SK-N-SH treated with all-trans-retinoic acid at 6 μM for 48 hours (cell line): ENCODE measurements around the gene TM6SF1.

Experiments used
- ARNTL ChIP-seq: fragments of 450-650 bp; formaldehyde crosslinking; IDR thresholded peaks from 2 replicates; pipeline ENCODE4 v1.5.0; 2020; ENCODE audit warnings: low read depth, mild to moderate bottlenecking, moderate library complexity, borderline replicate concordance
- BACH2 ChIP-seq: fragments of 250-450 bp; sonication (Bioruptor Pico); IDR thresholded peaks from 2 replicates; pipeline ENCODE4 v1.9.0; 2021; ENCODE audit warnings: mild to moderate bottlenecking, borderline replicate concordance
- CREB5 ChIP-seq: fragments of 250-450 bp; sonication (Bioruptor Pico); IDR thresholded peaks from 2 replicates; pipeline ENCODE4 v1.5.1; 2020; ENCODE audit warnings: low read depth, mild to moderate bottlenecking, moderate library complexity
- CSRNP3 ChIP-seq: fragments of 250-450 bp; sonication (Bioruptor Pico); IDR thresholded peaks from 2 replicates; pipeline ENCODE4 v1.5.1; 2021; ENCODE audit warnings: mild to moderate bottlenecking, moderate library complexity
- PATZ1 ChIP-seq: fragments of 250-450 bp; sonication (Bioruptor Pico); IDR thresholded peaks from 2 replicates; pipeline ENCODE4 v1.8.0; 2020; ENCODE audit warnings: mild to moderate bottlenecking, moderate library complexity, borderline replicate concordance
- POU6F1 ChIP-seq: fragments of 250-450 bp; sonication (Bioruptor Pico); IDR thresholded peaks from 2 replicates; pipeline ENCODE4 v1.8.0; 2021; ENCODE audit warnings: low read depth, mild to moderate bottlenecking, moderate library complexity, borderline replicate concordance
- PPARA ChIP-seq: fragments of 250-450 bp; sonication (Bioruptor Pico); IDR thresholded peaks from 2 replicates; pipeline ENCODE4 v1.5.0; 2020; ENCODE audit warnings: mild to moderate bottlenecking, borderline replicate concordance
- RARB ChIP-seq: fragments of 250-450 bp; sonication (Bioruptor Pico); IDR thresholded peaks from 2 replicates; pipeline ENCODE4 v1.8.0; 2021; ENCODE audit warnings: mild to moderate bottlenecking, moderate library complexity
- SNAI2 ChIP-seq: fragments of 250-450 bp; sonication (Bioruptor Pico); IDR thresholded peaks from 2 replicates; pipeline ENCODE4 v1.5.0; 2020; ENCODE audit warnings: mild to moderate bottlenecking, moderate library complexity
- ZC3H10 ChIP-seq: fragments of 250-450 bp; sonication (Bioruptor Pico); IDR thresholded peaks from 2 replicates; pipeline ENCODE4 v1.5.1; 2021; ENCODE audit warnings: mild to moderate bottlenecking, moderate library complexity
- ZFP30 ChIP-seq: fragments of 450-650 bp; formaldehyde crosslinking; IDR thresholded peaks from 2 replicates; pipeline ENCODE4 v1.5.0; 2022; ENCODE audit warnings: mild to moderate bottlenecking, moderate library complexity
- ZNF8 ChIP-seq: fragments of 450-650 bp; formaldehyde crosslinking; IDR thresholded peaks from 2 replicates; pipeline ENCODE4 v1.5.0; 2020; ENCODE audit warnings: mild to moderate bottlenecking, moderate library complexity

- TF ChIP-seq RARB (CRISPR knock-in tag) (no peak), PATZ1 (CRISPR knock-in tag) (no peak), SNAI2 (CRISPR knock-in tag) (no peak), PPARA (no peak), ZNF8 (CRISPR knock-in tag) (no peak), ZC3H10 (CRISPR knock-in tag) (no peak), ARNTL (CRISPR knock-in tag) (no peak), BACH2 (no peak), CREB5 (CRISPR knock-in tag) (no peak), ZFP30 (CRISPR knock-in tag) (no peak), POU6F1 (no peak), CSRNP3 (CRISPR knock-in tag) (no peak)
These were observed 8.6 kb downstream of the TM6SF1 start for GRCh38 chr15:83115831-83116565.
